Caco-2 (cell line): Measurements from ENCODE around the gene MROH8. TPM values are rescaled to one million over a fixed set of nuclear protein-coding genes. Genes with fewer than 3 reads are reported as not detected.

Experiments
- BruUV-seq: library from RNA; stranded (reverse); fragments of 400-500 nt; replicated peaks from 2 replicates; lab custom pipeline; 2021; lab: Mats Ljungman, UMichigan
- CTCF ChIA-PET: fragments of 300-600 bp; sonication (Branson Sonifier 250); formaldehyde crosslinking; loops from one replicate; lab custom pipeline; 2022; ENCODE audit warnings: antibody characterized with exemption; lab: Charles Lee
- POLR2A ChIA-PET: fragments of 300-600 bp; sonication (Branson Sonifier 250); formaldehyde crosslinking; loops from one replicate; lab custom pipeline; 2022; ENCODE audit warnings: antibody characterized with exemption; lab: Charles Lee
- DNase-seq, 2 experiments: peaks; one replicate each; pipeline versions ENCODE4 v3.0.0 to v3.0.0-alpha.2; 2020 to 2022
- H3K27me3 ChIP-seq: replicated peaks from 2 replicates; pipeline ENCODE4 v1.6.0; 2011; ENCODE audit warnings: low read length; ENCODE audit not compliant: control insufficient read depth, insufficient read depth
- H3K36me3 ChIP-seq: 2 replicates; pipeline ENCODE4 v1.5.1; 2011; ENCODE audit warnings: low read length; ENCODE audit not compliant: control insufficient read depth, insufficient read depth
- H3K4me1 ChIP-seq: fragments of 250-450 bp; sonication (Bioruptor Pico); 2 replicates; pipeline ENCODE4 v1.5.1; 2020; ENCODE audit warnings: mild to moderate bottlenecking
- H3K4me3 ChIP-seq: 2 replicates; pipeline ENCODE4 v1.5.1; 2011; ENCODE audit warnings: low read depth, mild to moderate bottlenecking, control low read depth, low read length
- H3K9me3 ChIP-seq: fragments of 250-450 bp; sonication (Bioruptor Pico); 2 replicates; pipeline ENCODE4 v1.5.1; 2020; ENCODE audit warnings: mild to moderate bottlenecking, moderate library complexity
- H3K27ac Mint-ChIP-seq: one replicate; pipeline ENCODE4 v1.8.0; 2022; ENCODE audit warnings: mixed read lengths; ENCODE audit not compliant: unreplicated experiment
- H3K27me3 Mint-ChIP-seq: one replicate; pipeline ENCODE4 v1.8.0; 2022; ENCODE audit warnings: mixed read lengths; ENCODE audit not compliant: insufficient read depth, unreplicated experiment
- H3K36me3 Mint-ChIP-seq: one replicate; pipeline ENCODE4 v1.8.0; 2022; ENCODE audit warnings: mild to moderate bottlenecking, mixed read lengths; ENCODE audit not compliant: insufficient read depth, unreplicated experiment
- H3K4me1 Mint-ChIP-seq: one replicate; pipeline ENCODE4 v1.8.0; 2022; ENCODE audit warnings: low read depth, mixed read lengths; ENCODE audit not compliant: unreplicated experiment
- H3K4me3 Mint-ChIP-seq: one replicate; pipeline ENCODE4 v1.8.0; 2022; ENCODE audit warnings: mild to moderate bottlenecking, moderate library complexity, mixed read lengths; ENCODE audit not compliant: unreplicated experiment
- H3K9me3 Mint-ChIP-seq: one replicate; pipeline ENCODE4 v1.8.0; 2022; ENCODE audit warnings: mixed read lengths; ENCODE audit not compliant: unreplicated experiment
- CTCF ChIP-seq, 2 experiments: fragments of 200-600 bp in 1 of 2; IDR thresholded peaks; 1 replicate in 1 of 2; 2 replicates in 1 of 2; pipeline versions ENCODE4 v1.5.1 to v1.8.0; 2011 to 2022; ENCODE audit warnings: antibody characterized with exemption in 1 of 2, control low read depth in 1 of 2, inconsistent platforms in 1 of 2, low read depth in 1 of 2, low read length in 1 of 2, mild to moderate bottlenecking in 1 of 2, moderate library complexity in 1 of 2; ENCODE audit not compliant: insufficient read depth in 1 of 2, severe bottlenecking in 1 of 2, unreplicated experiment in 1 of 2
- intact Hi-C: fragments of 100-400 bp; cut with micrococcal nuclease; formaldehyde crosslinking; loops from one replicate; pipeline ENCODE4 v1.10.0; 2022; ENCODE audit not compliant: unreplicated experiment
- total RNA-seq: library from RNA; stranded (reverse); gene quantifications from 2 replicates; pipeline ENCODE4 v1.2.3, GENCODE V29; 2022

Gene MROH8
- total RNA-seq, 1 experiment from 2014 or later, result 2.6 TPM

DNA sequence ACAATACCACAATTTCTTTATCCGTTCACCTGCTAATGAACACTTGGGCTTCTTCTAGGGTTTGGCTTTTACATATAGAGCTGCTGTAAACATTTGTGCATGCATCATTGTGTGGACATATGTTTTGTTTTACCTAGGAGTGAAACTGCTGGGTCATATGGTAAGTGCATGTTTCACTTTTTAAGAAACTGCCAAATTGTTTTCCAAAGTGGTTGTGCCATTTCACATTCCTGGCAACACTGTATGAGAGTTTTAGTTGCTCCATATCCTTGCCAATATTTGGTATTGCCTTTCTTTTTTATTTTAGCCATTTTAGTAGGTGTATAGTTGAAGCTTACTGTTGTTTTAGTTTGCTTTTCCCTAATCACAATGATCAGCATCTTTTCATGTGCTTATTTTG, 14.3 kb downstream of the MROH8 start:
- H3K4me3 Mint-ChIP-seq, result no peak overlapping the region
- TF ChIP-seq CTCF (IDR thresholded peaks at IDR 0.05; ENCODE audit: insufficient read depth in 1 of 2, low read depth in 1 of 2, low read length in 1 of 2, severe bottlenecking in 1 of 2, unreplicated experiment in 1 of 2), result no peak
- no peaks in the 10 kb centered on the region for H3K36me3 Mint-ChIP-seq
- no peaks in the 10 kb centered on the region for H3K36me3 ChIP-seq
- H3K27ac Mint-ChIP-seq, result no peak overlapping the region
- BruUV-seq, result no TSS peak
- ChIA-PET POLR2A (no interaction called here), CTCF (no interaction called here)
- H3K9me3 ChIP-seq, result no peaks in the 10 kb centered on the region
- no peaks in the 10 kb centered on the region for H3K4me1 Mint-ChIP-seq
- H3K9me3 Mint-ChIP-seq, result no peaks in the 10 kb centered on the region
- H3K27me3 Mint-ChIP-seq, result peaks cover 16% of the 10 kb centered on the region
- intact Hi-C loops, result no loop called here
- H3K27me3 ChIP-seq, result no peaks in the 10 kb centered on the region
- no peaks in the 10 kb centered on the region for H3K4me1 ChIP-seq
- no peak overlapping the region for H3K4me3 ChIP-seq
- no peak for DNase-seq

DNA sequence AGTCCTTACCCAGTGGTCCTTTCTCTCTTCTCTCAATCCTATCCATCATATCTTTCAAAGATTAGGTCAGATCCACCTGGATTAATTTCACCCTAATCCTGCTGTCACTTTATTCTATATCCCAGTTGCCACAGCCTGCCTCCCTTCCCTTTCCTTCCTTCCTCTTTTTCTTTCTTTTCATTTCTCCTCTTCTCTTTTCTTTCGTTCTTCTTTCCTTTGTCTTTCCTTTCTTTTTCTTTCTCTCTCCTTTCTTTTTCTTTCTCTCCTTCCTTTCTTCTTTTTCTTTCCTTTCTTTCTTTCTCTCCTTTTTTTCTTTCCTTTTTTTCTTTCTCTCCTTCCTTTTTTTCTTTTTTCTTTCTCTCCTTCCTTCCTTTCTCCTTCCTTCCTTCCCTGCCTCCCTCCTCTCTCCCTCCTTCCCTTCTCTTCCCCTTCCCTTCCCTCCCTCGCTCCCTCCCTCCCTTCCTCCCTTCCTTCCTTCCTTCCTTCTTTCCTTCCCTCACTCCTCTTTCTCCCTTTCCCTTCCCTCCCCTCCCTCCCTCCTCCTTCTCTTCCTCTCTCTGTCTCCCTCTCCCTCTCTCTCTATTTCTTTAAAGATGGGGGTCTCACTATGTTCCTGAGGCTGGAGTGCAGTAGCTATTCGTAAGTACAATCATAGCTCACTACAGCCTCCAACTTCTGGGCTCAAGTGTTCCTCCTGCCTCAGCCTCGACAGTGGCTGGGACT, 15.4 kb downstream of the MROH8 start:
- Mint-ChIP-seq H3K27ac (no peak overlapping the region), H3K4me1 (no peaks in the 10 kb centered on the region), H3K4me3 (no peak overlapping the region), H3K9me3 (no peaks in the 10 kb centered on the region), H3K36me3 (no peaks in the 10 kb centered on the region), H3K27me3 (peaks cover 16% of the 10 kb centered on the region)
- no peak for DNase-seq
- CTCF ChIA-PET, result interaction anchor here (0.6 kb wide), 1 partner anchor 226 kb away, joined by 4 read pairs; no protein-coding TSS in a partner anchor
- Histone ChIP-seq H3K4me1 (no peaks in the 10 kb centered on the region), H3K4me3 (no peak overlapping the region), H3K27me3 (no peaks in the 10 kb centered on the region), H3K9me3 (no peaks in the 10 kb centered on the region), H3K36me3 (no peaks in the 10 kb centered on the region)
- intact Hi-C loops, result no loop called here
- no TSS peak for BruUV-seq
- TF ChIP-seq CTCF (IDR thresholded peaks at IDR 0.05; ENCODE audit: insufficient read depth in 1 of 2, low read depth in 1 of 2, low read length in 1 of 2, severe bottlenecking in 1 of 2, unreplicated experiment in 1 of 2), result no peak
- POLR2A ChIA-PET, result no interaction called here

GRCh38 chr20:37162646-37163045, 16.7 kb downstream of the MROH8 start:
- ChIA-PET POLR2A (no interaction called here), CTCF (no interaction called here)
- Histone ChIP-seq H3K27me3 (no peaks in the 10 kb centered on the region), H3K4me1 (no peaks in the 10 kb centered on the region), H3K36me3 (no peaks in the 10 kb centered on the region), H3K4me3 (no peak overlapping the region), H3K9me3 (no peaks in the 10 kb centered on the region)
- no peak overlapping the region for H3K4me3 Mint-ChIP-seq
- no peaks in the 10 kb centered on the region for H3K36me3 Mint-ChIP-seq
- no peaks in the 10 kb centered on the region for H3K9me3 Mint-ChIP-seq
- H3K27me3 Mint-ChIP-seq, result peaks cover 16% of the 10 kb centered on the region
- H3K27ac Mint-ChIP-seq, result no peak overlapping the region
- intact Hi-C loops, result no loop called here
- no peak for DNase-seq
- TF ChIP-seq CTCF (IDR thresholded peaks at IDR 0.05; ENCODE audit: insufficient read depth in 1 of 2, low read depth in 1 of 2, low read length in 1 of 2, severe bottlenecking in 1 of 2, unreplicated experiment in 1 of 2), result no peak
- no peaks in the 10 kb centered on the region for H3K4me1 Mint-ChIP-seq
- BruUV-seq, result no TSS peak
